Osteoblast (primary cell): ENCODE data around the gene SSR1. TPM values are rescaled to one million over a fixed set of nuclear protein-coding genes. Genes with fewer than 3 reads are reported as not detected.

Experiments used
- DNase-seq: peaks from one replicate; pipeline ENCODE4 v3.0.0; 2011; ENCODE audit warnings: low spot score, mixed read lengths; ENCODE audit not compliant: insufficient read length; ENCODE audit errors: missing footprints
- H2AFZ ChIP-seq: 2 replicates; pipeline ENCODE4 v1.6.0; 2011; ENCODE audit warnings: mild to moderate bottlenecking, low read length
- H3K27ac ChIP-seq: 2 replicates; pipeline ENCODE4 v1.5.1; 2011; ENCODE audit warnings: mild to moderate bottlenecking, low read depth, low read length, moderate library complexity
- H3K27me3 ChIP-seq: 2 replicates; pipeline ENCODE4 v1.6.0; 2012; ENCODE audit warnings: mild to moderate bottlenecking, control low read depth, inconsistent platforms, low read length, moderate library complexity; ENCODE audit not compliant: insufficient read depth
- H3K36me3 ChIP-seq: 2 replicates; pipeline ENCODE4 v1.5.1; 2011; ENCODE audit warnings: mild to moderate bottlenecking, low read length, control low read depth, moderate library complexity; ENCODE audit not compliant: insufficient read depth
- H3K4me1 ChIP-seq: 2 replicates; pipeline ENCODE4 v1.5.1; 2011; ENCODE audit warnings: mild to moderate bottlenecking, low read length, control low read depth, moderate library complexity; ENCODE audit not compliant: insufficient read depth
- H3K4me2 ChIP-seq: 2 replicates; pipeline ENCODE4 v1.6.0; 2011; ENCODE audit warnings: mild to moderate bottlenecking, low read length; ENCODE audit not compliant: insufficient read depth
- H3K4me3 ChIP-seq: fragments of 200-600 bp; sonication (generic); 3 replicates; pipeline ENCODE4 v1.5.1; 2012; ENCODE audit warnings: mild to moderate bottlenecking, low read length, inconsistent platforms; ENCODE audit not compliant: insufficient read depth
- H3K79me2 ChIP-seq: 2 replicates; pipeline ENCODE4 v1.6.0; 2012; ENCODE audit warnings: mild to moderate bottlenecking, low read length, control low read depth, inconsistent platforms; ENCODE audit not compliant: insufficient read depth
- H3K9me3 ChIP-seq: 2 replicates; pipeline ENCODE4 v1.5.1; 2011; ENCODE audit warnings: low read depth, low read length, control low read depth
- H4K20me1 ChIP-seq: 2 replicates; pipeline ENCODE4 v1.6.0; 2012; ENCODE audit warnings: mild to moderate bottlenecking, low read length, control low read depth; ENCODE audit not compliant: insufficient read depth
- total RNA-seq: library from RNA; depleted of rRNA; stranded (reverse); fragments of >200 nt; gene quantifications from 2 replicates; pipeline ENCODE4 v1.2.3, GENCODE V29; 2012
- TF ChIP-seq, protein P1 (sequence below): IDR thresholded peaks from 2 replicates; pipeline ENCODE4 v1.5.1; 2011; ENCODE audit warnings: mild to moderate bottlenecking, low read depth, low read length, moderate library complexity; ENCODE audit errors: extremely low read depth

The SSR1 gene
- total RNA-seq, 1 donor, result 89.4 TPM

- no peak for DNase-seq
- Histone ChIP-seq H3K36me3 (no peaks in the 10 kb centered on the region), H3K4me3 (no peak overlapping the region)
These were observed 30.8 kb upstream of the SSR1 start for GRCh38 chr6:7343546-7344475.

GRCh38 chr6:7341989-7342742 is 29.2 kb upstream of the SSR1 start:
- no peak overlapping the region for H2AFZ ChIP-seq
- H3K27ac ChIP-seq, result no peak overlapping the region
- TF ChIP-seq, protein P1, sequence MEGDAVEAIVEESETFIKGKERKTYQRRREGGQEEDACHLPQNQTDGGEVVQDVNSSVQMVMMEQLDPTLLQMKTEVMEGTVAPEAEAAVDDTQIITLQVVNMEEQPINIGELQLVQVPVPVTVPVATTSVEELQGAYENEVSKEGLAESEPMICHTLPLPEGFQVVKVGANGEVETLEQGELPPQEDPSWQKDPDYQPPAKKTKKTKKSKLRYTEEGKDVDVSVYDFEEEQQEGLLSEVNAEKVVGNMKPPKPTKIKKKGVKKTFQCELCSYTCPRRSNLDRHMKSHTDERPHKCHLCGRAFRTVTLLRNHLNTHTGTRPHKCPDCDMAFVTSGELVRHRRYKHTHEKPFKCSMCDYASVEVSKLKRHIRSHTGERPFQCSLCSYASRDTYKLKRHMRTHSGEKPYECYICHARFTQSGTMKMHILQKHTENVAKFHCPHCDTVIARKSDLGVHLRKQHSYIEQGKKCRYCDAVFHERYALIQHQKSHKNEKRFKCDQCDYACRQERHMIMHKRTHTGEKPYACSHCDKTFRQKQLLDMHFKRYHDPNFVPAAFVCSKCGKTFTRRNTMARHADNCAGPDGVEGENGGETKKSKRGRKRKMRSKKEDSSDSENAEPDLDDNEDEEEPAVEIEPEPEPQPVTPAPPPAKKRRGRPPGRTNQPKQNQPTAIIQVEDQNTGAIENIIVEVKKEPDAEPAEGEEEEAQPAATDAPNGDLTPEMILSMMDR, result no peak
- no peak for DNase-seq
- no peaks in the 10 kb centered on the region for H3K4me1 ChIP-seq
- no peak overlapping the region for H3K4me3 ChIP-seq
- no peaks in the 10 kb centered on the region for H3K79me2 ChIP-seq
- H3K27me3 ChIP-seq, result peaks cover 4% of the 10 kb centered on the region
- H4K20me1 ChIP-seq, result no peaks in the 10 kb centered on the region
- H3K4me2 ChIP-seq, result no peak overlapping the region
- H3K9me3 ChIP-seq, result no peaks in the 10 kb centered on the region
- H3K36me3 ChIP-seq, result no peaks in the 10 kb centered on the region

More at GRCh38 chr6:7343546-7344475, 30.8 kb upstream of the SSR1 start:
- no peaks in the 10 kb centered on the region for H4K20me1 ChIP-seq
- H3K79me2 ChIP-seq, result no peaks in the 10 kb centered on the region
- no peak overlapping the region for H3K4me2 ChIP-seq
- no peak overlapping the region for H2AFZ ChIP-seq
- no peak overlapping the region for H3K27ac ChIP-seq
- TF ChIP-seq, protein P1, result no peak
- H3K27me3 ChIP-seq, result no peaks in the 10 kb centered on the region
- H3K9me3 ChIP-seq, result no peaks in the 10 kb centered on the region
- H3K4me1 ChIP-seq, result no peaks in the 10 kb centered on the region

DNA sequence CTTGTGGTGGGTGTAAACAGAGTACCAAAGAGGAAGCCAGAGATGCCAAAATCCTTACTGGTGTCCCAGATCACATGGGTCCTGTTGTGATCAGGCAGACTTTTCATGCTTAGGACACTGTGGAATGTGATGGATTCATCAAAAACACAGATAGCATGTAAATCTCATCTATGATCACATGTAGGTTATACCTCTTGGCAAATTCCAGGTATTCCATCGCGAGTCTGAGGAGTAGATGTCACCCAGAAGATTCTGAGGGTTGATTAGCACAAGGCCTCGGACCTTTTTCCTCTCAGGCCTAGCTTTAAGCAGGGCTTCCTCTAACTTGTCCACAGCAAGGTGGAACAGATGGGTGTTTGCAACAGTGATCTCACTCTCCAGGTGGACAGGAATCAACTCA is 28.3 kb upstream of the SSR1 start:
- Histone ChIP-seq H3K4me2 (no peak overlapping the region), H3K79me2 (no peaks in the 10 kb centered on the region), H4K20me1 (no peaks in the 10 kb centered on the region), H3K4me3 (no peak overlapping the region), H3K36me3 (no peaks in the 10 kb centered on the region), H3K9me3 (no peaks in the 10 kb centered on the region), H3K4me1 (no peaks in the 10 kb centered on the region), H2AFZ (no peak overlapping the region), H3K27me3 (peaks cover 4% of the 10 kb centered on the region), H3K27ac (no peak overlapping the region)
- no peak for DNase-seq
- TF ChIP-seq, protein P1, result no peak
